Ovary (tissue), 9 donors: ENCODE measurements around the gene CREB1. TPM values are rescaled to one million over a fixed set of nuclear protein-coding genes. Genes with fewer than 3 reads are reported as not detected.

Experiments
- DNase-seq, 5 donors: peaks; one replicate each; pipeline ENCODE4 v3.0.0-alpha.2; 2019 to 2020
- H3K27ac ChIP-seq, 2 donors: fragments of 200-600 bp; one replicate each; pipeline versions ENCODE4 v1.5.1 to v1.8.0; 2019 to 2022
- H3K27me3 ChIP-seq: fragments of 200-600 bp; one replicate; pipeline ENCODE4 v1.8.0; 2022
- H3K36me3 ChIP-seq: fragments of 200-600 bp; sonication (generic); one replicate; pipeline ENCODE4 v1.5.1; 2019
- H3K4me1 ChIP-seq: one replicate; pipeline ENCODE4 v1.8.1; 2013; ENCODE audit warnings: mild to moderate bottlenecking, moderate library complexity; ENCODE audit not compliant: insufficient read depth
- H3K4me3 ChIP-seq: fragments of 200-600 bp; sonication (generic); one replicate; pipeline ENCODE4 v1.5.1; 2017
- H3K9me3 ChIP-seq, 2 donors: fragments of 200-600 bp in 1 of 2; sonication (generic) in 1 of 2; one replicate each; pipeline versions ENCODE4 v1.5.1 to v1.8.1; 2013 to 2019; ENCODE audit warnings: mild to moderate bottlenecking in 1 of 2, moderate library complexity in 1 of 2
- EP300 ChIP-seq: sonication (generic); formaldehyde crosslinking; IDR thresholded peaks from one replicate; pipeline ENCODE4 v1.6.1; 2017; ENCODE audit warnings: antibody characterized with exemption
- POLR2A ChIP-seq: fragments of 450-650 bp; IDR thresholded peaks from one replicate; pipeline ENCODE4 v1.6.1; 2017; ENCODE audit warnings: antibody characterized with exemption, mild to moderate bottlenecking, moderate library complexity
- WGBS, 3 donors: extraction: QIAGEN DNeasy Blood & Tissue Kit in 1 of 3; methylation state at CpG; one replicate each; pipeline versions ENCODE4 v1.1.5 to v1.1.7; 2013 to 2017; 5-methylcytosine and 5-hydroxymethylcytosine counted together
- intact Hi-C, 4 donors: fragments of 100-400 bp; cut with DNase I; formaldehyde crosslinking; loops; one replicate each; pipeline versions ENCODE4 v1.11.0 to v1.15.1; 2022 to 2023
- polyA plus RNA-seq, 2 donors: library from polyadenylated mRNA; stranded (reverse); fragments of 200-250 nt in 1 of 2; fragments of 350-450 nt in 1 of 2; fragmentation: Illumina TruSeq in 1 of 2; extraction: RNeasy Lipid Tissue Mini Kit (QIAGEN cat#74804) in 1 of 2; gene quantifications; one replicate each; pipeline ENCODE4 v1.2.3, GENCODE V29; 2013 to 2014
- total RNA-seq, 7 donors: library from RNA; depleted of rRNA in 2 of 7; stranded (reverse); fragments of >200 nt in 2 of 7; fragmentation: NEBNext Ultra II Directional in 3 of 7; extraction: Animal tissue kit (Norgen Biotek cat#: 25700) in 3 of 7; gene quantifications; one replicate each; pipeline versions ENCODE4 v1.1.0 to v1.2.4, GENCODE V29; 2016 to 2023
- TF ChIP-seq, protein P1 (sequence below), 3 donors: fragments of 450-650 bp in 2 of 3; fragments of 200-600 bp in 1 of 3; IDR thresholded peaks; one replicate each; pipeline versions ENCODE4 v1.5.1 to v1.8.0; 2016 to 2022; ENCODE audit warnings: antibody characterized with exemption in 3 of 3, mild to moderate bottlenecking in 1 of 3
- donor health status: DM: no; HTN: no; CAD: no; lungs with moderate emphysema.
- donor health status: DM: no; HTN: no; CAD: no.
- donor health status: Bipolar disorder and iron deficiency.
- donor health status: DM: yes; HTN: yes; CAD: no.
- donor health status: DM: no; HTN: no; CAD: no.
- donor health status: DM: yes; HTN: yes; CAD: no.

CREB1 gene
- total and polyA plus RNA-seq, 9 donors = 10.8 to 79.6 (median 60.2) TPM

GRCh38 chr2:207514451-207514850 lies 15.3 kb upstream of the CREB1 start:
- intact Hi-C loops = no loop called here
- Histone ChIP-seq H3K9me3 (no peaks in the 10 kb centered on the region), H3K27me3 (no peaks in the 10 kb centered on the region), H3K36me3 (no peaks in the 10 kb centered on the region), H3K4me3 (no peak overlapping the region), H3K4me1 (no peaks in the 10 kb centered on the region), H3K27ac (no peak overlapping the region)
- whole genome bisulfite sequencing, 3 donors = 66 to 67% (median 67%) methylated on average over 2 of the region's 2 CpGs
- no peak for DNase-seq
- no peak for TF ChIP-seq EP300
- TF ChIP-seq, protein P1, sequence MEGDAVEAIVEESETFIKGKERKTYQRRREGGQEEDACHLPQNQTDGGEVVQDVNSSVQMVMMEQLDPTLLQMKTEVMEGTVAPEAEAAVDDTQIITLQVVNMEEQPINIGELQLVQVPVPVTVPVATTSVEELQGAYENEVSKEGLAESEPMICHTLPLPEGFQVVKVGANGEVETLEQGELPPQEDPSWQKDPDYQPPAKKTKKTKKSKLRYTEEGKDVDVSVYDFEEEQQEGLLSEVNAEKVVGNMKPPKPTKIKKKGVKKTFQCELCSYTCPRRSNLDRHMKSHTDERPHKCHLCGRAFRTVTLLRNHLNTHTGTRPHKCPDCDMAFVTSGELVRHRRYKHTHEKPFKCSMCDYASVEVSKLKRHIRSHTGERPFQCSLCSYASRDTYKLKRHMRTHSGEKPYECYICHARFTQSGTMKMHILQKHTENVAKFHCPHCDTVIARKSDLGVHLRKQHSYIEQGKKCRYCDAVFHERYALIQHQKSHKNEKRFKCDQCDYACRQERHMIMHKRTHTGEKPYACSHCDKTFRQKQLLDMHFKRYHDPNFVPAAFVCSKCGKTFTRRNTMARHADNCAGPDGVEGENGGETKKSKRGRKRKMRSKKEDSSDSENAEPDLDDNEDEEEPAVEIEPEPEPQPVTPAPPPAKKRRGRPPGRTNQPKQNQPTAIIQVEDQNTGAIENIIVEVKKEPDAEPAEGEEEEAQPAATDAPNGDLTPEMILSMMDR (IDR thresholded peaks at IDR 0.05) = no peak
- no peak for TF ChIP-seq POLR2A

DNA sequence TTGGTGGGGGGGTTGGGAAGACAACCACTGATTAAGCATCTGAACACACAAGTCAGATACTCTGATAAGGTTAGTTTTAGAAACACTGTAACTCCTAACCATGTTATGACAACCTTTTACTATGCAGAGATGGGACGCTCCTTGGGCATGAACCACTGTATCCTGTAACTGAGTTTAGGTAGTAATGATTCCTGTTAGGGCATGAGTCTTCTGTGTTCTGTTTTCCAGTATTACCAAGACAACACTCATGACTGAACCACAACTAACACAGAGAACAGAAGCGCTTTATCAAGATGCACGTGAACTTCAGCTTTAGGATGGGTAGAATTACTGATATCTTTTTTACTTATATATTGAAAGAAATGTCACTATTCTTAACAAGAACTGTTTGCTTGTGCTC lies 14.1 kb upstream of the CREB1 start:
- no peaks in the 10 kb centered on the region for H3K4me1 ChIP-seq
- TF ChIP-seq, protein P1 (IDR thresholded peaks at IDR 0.05) = no peak
- H3K27ac ChIP-seq = no peak overlapping the region
- H3K36me3 ChIP-seq = no peaks in the 10 kb centered on the region
- 88 to 93% (median 92%) methylated on average over 3 of the region's 3 CpGs for WGBS, 3 donors
- H3K9me3 ChIP-seq = no peaks in the 10 kb centered on the region
- intact Hi-C loops = no loop called here
- no peak overlapping the region for H3K4me3 ChIP-seq
- H3K27me3 ChIP-seq = no peaks in the 10 kb centered on the region
- DNase-seq = no peak

DNA sequence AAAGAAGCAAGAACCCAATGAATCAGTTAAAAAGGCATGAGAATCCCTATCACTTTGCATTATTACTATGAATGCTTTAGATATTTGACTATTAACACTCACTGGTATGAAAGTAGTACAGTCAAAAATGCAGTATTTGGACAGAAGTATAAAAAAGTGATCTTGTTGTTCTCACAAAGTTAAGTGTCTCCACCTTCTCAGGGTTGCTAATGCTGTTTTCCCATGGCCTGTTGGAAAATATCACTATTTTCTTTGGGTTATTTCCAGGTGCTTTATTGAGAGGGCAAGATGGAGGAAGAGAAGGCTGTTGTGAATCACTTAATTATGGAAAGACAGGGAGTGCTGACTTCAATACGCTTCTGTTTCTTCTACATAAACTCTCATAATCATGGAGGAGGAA lies 13.6 kb upstream of the CREB1 start:
- Histone ChIP-seq H3K36me3 (no peaks in the 10 kb centered on the region), H3K27me3 (no peaks in the 10 kb centered on the region)
- 73 to 77% (median 76%) methylated on average over 1 of the region's 1 CpG for WGBS, 3 donors

DNA sequence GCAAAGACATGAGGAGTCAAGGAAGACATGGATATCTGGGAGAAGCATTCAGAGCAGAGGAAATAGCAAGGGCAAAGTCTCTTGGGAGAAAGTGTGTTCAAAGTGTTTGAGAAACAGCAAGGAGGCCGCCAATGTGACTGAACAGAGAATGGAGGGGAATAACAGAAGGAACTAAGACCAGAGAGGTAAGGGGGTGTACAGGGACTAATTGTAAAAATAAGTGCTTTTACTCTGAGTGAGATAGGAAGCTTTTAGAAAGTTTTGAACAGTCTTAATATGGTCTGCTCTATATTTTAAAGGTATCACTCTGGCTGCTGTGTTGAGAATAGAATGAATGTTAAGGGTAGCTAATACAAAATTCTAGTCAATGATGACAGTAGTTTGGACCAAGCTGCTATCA lies 6.8 kb upstream of the CREB1 start:
- Histone ChIP-seq H3K27ac (no peak overlapping the region), H3K4me1 (no peaks in the 10 kb centered on the region), H3K36me3 (no peaks in the 10 kb centered on the region), H3K4me3 (no peak overlapping the region), H3K9me3 (no peaks in the 10 kb centered on the region), H3K27me3 (no peaks in the 10 kb centered on the region)
- TF ChIP-seq EP300 (no peak), POLR2A (no peak)
- TF ChIP-seq, protein P1 (IDR thresholded peaks at IDR 0.05) = no peak
- 91 to 98% (median 95%) methylated on average over 1 of the region's 1 CpG for WGBS, 3 donors
- intact Hi-C loops = loop anchor here in 2 of 4 donors (10.0 kb wide), 2 partner anchors 102 to 192 kb away; partner anchors contain the start of genes CCNYL1 (in 1 of the 2) and METTL21A (in 1 of the 2)
- DNase-seq = no peak

More for the DNA sequence above, 13.6 kb upstream of the CREB1 start:
- TF ChIP-seq EP300 = no peak
- TF ChIP-seq, protein P1 (IDR thresholded peaks at IDR 0.05) = no peak
- TF ChIP-seq POLR2A = no peak
- no peak overlapping the region for H3K4me3 ChIP-seq
- no peaks in the 10 kb centered on the region for H3K4me1 ChIP-seq
- H3K27ac ChIP-seq = no peak overlapping the region
- H3K9me3 ChIP-seq = no peaks in the 10 kb centered on the region
- no peak for DNase-seq
- intact Hi-C loops = no loop called here
